OCI-LY1 (cell line): ENCODE measurements around the gene LTF.

Source experiments
- H2AFZ ChIP-seq: fragments of 200-600 bp; sonication (generic), shearing (Covaris generic); 2 replicates; pipeline ENCODE4 v1.6.0; 2014; ENCODE audit warnings: antibody characterized with exemption, mild to moderate bottlenecking, low read length
- H3F3A ChIP-seq: fragments of 200-600 bp; sonication (generic), shearing (Covaris generic); 2 replicates; pipeline ENCODE4 v1.6.0; 2014; ENCODE audit warnings: mild to moderate bottlenecking, antibody characterized with exemption, low read length, moderate library complexity; ENCODE audit not compliant: insufficient read depth
- H3K27ac ChIP-seq: fragments of 200-600 bp; sonication (generic); 2 replicates; pipeline ENCODE4 v1.5.1; 2014; ENCODE audit warnings: low read length, mixed run types, mild to moderate bottlenecking, low read depth; ENCODE audit not compliant: poor library complexity, severe bottlenecking
- H3K27me3 ChIP-seq: fragments of 200-600 bp; sonication (generic); 2 replicates; pipeline ENCODE4 v1.6.0; 2014; ENCODE audit warnings: antibody characterized with exemption, mild to moderate bottlenecking, low read length, moderate library complexity; ENCODE audit not compliant: insufficient read depth
- H3K36me3 ChIP-seq: fragments of 200-600 bp; sonication (generic); 2 replicates; pipeline ENCODE4 v1.6.1; 2014; ENCODE audit warnings: mild to moderate bottlenecking, antibody characterized with exemption, low read length, moderate library complexity, mixed read lengths; ENCODE audit not compliant: insufficient read depth
- H3K4me1 ChIP-seq: fragments of 200-600 bp; sonication (generic); 2 replicates; pipeline ENCODE4 v1.5.1; 2014; ENCODE audit warnings: mild to moderate bottlenecking, low read length, moderate library complexity; ENCODE audit not compliant: insufficient read depth, severe bottlenecking
- H3K4me2 ChIP-seq: fragments of 200-600 bp; sonication (generic), shearing (Covaris generic); 2 replicates; pipeline ENCODE4 v1.6.1; 2014; ENCODE audit warnings: low read length
- H3K4me3 ChIP-seq: fragments of 200-600 bp; sonication (generic); 2 replicates; pipeline ENCODE4 v1.5.1; 2014; ENCODE audit warnings: low read length, low read depth, mild to moderate bottlenecking, mixed read lengths; ENCODE audit not compliant: poor library complexity, severe bottlenecking
- H3K79me2 ChIP-seq: fragments of 200-600 bp; shearing (Covaris generic); 2 replicates; pipeline ENCODE4 v1.6.1; 2016; ENCODE audit warnings: mixed run types, low read length, mixed read lengths; ENCODE audit not compliant: insufficient read depth
- H3K9ac ChIP-seq: fragments of 200-600 bp; sonication (generic), shearing (Covaris generic); 2 replicates; pipeline ENCODE4 v1.6.1; 2014; ENCODE audit warnings: mild to moderate bottlenecking, low read length, mixed read lengths
- H3K9me2 ChIP-seq: fragments of 200-600 bp; sonication (generic), shearing (Covaris generic); 2 replicates; pipeline ENCODE4 v1.6.1; 2014; ENCODE audit warnings: low read depth, mild to moderate bottlenecking, low read length, mixed read lengths
- H3K9me3 ChIP-seq: fragments of 200-600 bp; shearing (Covaris generic); 2 replicates; pipeline ENCODE4 v1.6.1; 2014; ENCODE audit warnings: low read length, mixed read lengths
- H4K20me1 ChIP-seq: fragments of 200-600 bp; sonication (generic), shearing (Covaris generic); 2 replicates; pipeline ENCODE4 v1.6.0; 2016; ENCODE audit warnings: mild to moderate bottlenecking, low read length; ENCODE audit not compliant: insufficient read depth
- EZH2 ChIP-seq: fragments of 200-600 bp; sonication (generic), shearing (Covaris generic); IDR thresholded peaks from 2 replicates; pipeline ENCODE4 v1.8.0; 2017; ENCODE audit warnings: borderline replicate concordance, mixed run types, mild to moderate bottlenecking, antibody characterized with exemption, low read length, moderate library complexity, mixed read lengths
- TF ChIP-seq, protein P1 (sequence below): fragments of 200-600 bp; sonication (generic), shearing (Covaris generic); IDR thresholded peaks from 2 replicates; pipeline ENCODE4 v1.5.1; 2017; ENCODE audit warnings: mild to moderate bottlenecking, antibody characterized with exemption, low read length, moderate library complexity, mixed read lengths

The LTF gene

DNA sequence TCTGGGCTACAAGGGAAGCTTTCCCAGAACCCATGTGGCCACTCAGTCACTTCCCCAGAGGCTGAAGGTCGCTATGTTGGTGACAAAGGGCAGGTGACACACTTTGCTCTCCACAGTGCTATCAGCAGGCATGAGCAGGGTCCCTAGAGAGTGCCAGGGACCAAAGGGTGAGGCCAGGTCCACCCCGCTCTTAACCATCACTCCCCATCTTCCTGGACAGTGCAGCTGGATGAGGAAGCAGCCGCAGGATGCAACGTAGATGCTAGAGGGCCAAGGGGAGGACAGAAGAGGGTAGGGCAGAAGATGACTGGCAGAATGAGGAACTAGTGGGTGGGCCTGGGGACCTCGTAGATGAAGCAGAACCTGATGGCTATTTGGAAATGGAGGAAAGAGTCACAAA lies 13.6 kb upstream of the LTF start:
- TF ChIP-seq, protein P1, sequence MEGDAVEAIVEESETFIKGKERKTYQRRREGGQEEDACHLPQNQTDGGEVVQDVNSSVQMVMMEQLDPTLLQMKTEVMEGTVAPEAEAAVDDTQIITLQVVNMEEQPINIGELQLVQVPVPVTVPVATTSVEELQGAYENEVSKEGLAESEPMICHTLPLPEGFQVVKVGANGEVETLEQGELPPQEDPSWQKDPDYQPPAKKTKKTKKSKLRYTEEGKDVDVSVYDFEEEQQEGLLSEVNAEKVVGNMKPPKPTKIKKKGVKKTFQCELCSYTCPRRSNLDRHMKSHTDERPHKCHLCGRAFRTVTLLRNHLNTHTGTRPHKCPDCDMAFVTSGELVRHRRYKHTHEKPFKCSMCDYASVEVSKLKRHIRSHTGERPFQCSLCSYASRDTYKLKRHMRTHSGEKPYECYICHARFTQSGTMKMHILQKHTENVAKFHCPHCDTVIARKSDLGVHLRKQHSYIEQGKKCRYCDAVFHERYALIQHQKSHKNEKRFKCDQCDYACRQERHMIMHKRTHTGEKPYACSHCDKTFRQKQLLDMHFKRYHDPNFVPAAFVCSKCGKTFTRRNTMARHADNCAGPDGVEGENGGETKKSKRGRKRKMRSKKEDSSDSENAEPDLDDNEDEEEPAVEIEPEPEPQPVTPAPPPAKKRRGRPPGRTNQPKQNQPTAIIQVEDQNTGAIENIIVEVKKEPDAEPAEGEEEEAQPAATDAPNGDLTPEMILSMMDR = no peak
- no peak for TF ChIP-seq EZH2
- Histone ChIP-seq H3K27me3 (peaks cover 3% of the 10 kb centered on the region; the same call in 1 of the 2 replicates), H3K4me3 (no peak overlapping the region), H3K4me1 (no peaks in the 10 kb centered on the region), H3K9me3 (no peaks in the 10 kb centered on the region), H3K4me2 (no peak overlapping the region), H3K9me2 (no peaks in the 10 kb centered on the region), H2AFZ (no peak overlapping the region), H3K36me3 (no peaks in the 10 kb centered on the region), H3F3A (no peaks in the 10 kb centered on the region), H3K9ac (no peak overlapping the region), H3K79me2 (no peaks in the 10 kb centered on the region), H4K20me1 (no peaks in the 10 kb centered on the region), H3K27ac (no peak overlapping the region)

DNA sequence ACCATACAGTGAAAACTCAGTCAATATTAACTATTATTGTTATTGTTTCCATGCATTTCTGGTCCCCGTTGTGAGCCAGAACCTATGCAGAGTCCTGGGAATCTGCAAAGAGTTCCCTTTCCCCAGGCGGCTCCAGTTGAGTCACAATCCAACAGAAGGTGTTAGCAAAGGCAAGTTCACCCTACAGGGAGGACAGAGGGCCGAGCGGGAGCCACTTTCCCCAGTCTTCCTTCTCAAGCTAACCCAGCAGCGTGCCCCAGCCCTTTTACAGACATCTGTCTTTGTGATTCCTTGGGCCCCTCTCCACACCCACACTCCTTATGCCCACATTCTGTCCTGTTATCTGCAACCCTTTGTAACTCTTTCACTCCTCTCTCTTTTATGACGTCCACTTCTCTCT lies 13.1 kb upstream of the LTF start:
- TF ChIP-seq, protein P1 = no peak
- TF ChIP-seq EZH2 = no peak
- H3K9me2 ChIP-seq = no peaks in the 10 kb centered on the region
- H4K20me1 ChIP-seq = no peaks in the 10 kb centered on the region
- H3K27me3 ChIP-seq = peaks cover 3% of the 10 kb centered on the region; the same call in 1 of the 2 replicates
- H3K9me3 ChIP-seq = no peaks in the 10 kb centered on the region
- H3K36me3 ChIP-seq = no peaks in the 10 kb centered on the region
- H3F3A ChIP-seq = no peaks in the 10 kb centered on the region
- no peaks in the 10 kb centered on the region for H3K4me1 ChIP-seq
- no peak overlapping the region for H3K4me2 ChIP-seq
- H3K9ac ChIP-seq = no peak overlapping the region
- no peak overlapping the region for H2AFZ ChIP-seq
- H3K27ac ChIP-seq = no peak overlapping the region
- no peak overlapping the region for H3K4me3 ChIP-seq
- no peaks in the 10 kb centered on the region for H3K79me2 ChIP-seq

DNA sequence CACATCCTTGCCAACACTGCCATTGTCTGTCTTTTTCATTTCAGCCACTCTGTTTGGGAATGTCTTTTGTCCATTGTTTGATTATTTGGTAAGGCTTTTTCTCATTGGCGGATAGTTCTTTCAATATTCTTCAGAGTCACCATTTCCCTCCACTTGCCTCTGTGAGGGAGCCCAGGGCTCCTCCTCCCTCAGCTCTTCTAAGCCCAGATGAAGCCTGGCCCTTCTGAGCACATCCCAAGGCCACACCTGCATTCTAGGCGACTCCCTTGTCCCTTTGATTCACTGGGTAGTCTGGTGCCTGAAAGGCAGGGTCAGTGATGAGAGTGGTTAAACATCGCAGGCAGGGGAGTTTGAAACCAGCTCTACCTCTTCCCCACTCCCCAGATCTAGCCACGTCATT lies 12.4 kb upstream of the LTF start:
- Histone ChIP-seq H3K9ac (no peak overlapping the region), H4K20me1 (no peaks in the 10 kb centered on the region), H3K4me3 (no peak overlapping the region), H2AFZ (no peak overlapping the region), H3K9me3 (no peaks in the 10 kb centered on the region), H3F3A (no peaks in the 10 kb centered on the region), H3K79me2 (no peaks in the 10 kb centered on the region), H3K36me3 (no peaks in the 10 kb centered on the region), H3K27me3 (peaks cover 3% of the 10 kb centered on the region; the same call in 1 of the 2 replicates), H3K27ac (no peak overlapping the region), H3K4me2 (no peak overlapping the region), H3K9me2 (no peaks in the 10 kb centered on the region), H3K4me1 (no peaks in the 10 kb centered on the region)
- no peak for TF ChIP-seq EZH2
- TF ChIP-seq, protein P1 = no peak
